Right atrium auricular region (tissue), 2 donors: ENCODE measurements around the gene BCL2. TPM values are rescaled to one million over a fixed set of nuclear protein-coding genes. Genes with fewer than 3 reads are reported as not detected.
A peak's percentile ranks its signal among the peaks of the same experiment; 100 is the strongest.

ENCODE experiments used
- DNase-seq: peaks from one replicate; pipeline ENCODE4 v3.0.0-alpha.2; 2019; ENCODE audit warnings: low spot score
- H3K27ac ChIP-seq, 2 donors: fragments of 200-600 bp; sonication (generic); 1 replicate in 1 of 2; 2 replicates in 1 of 2; pipeline ENCODE4 v1.5.1; 2016 to 2019
- H3K27me3 ChIP-seq, 2 donors: fragments of 200-600 bp; sonication (generic); one replicate each; pipeline versions ENCODE4 v1.5.1 to v1.6.0; 2017 to 2019
- H3K36me3 ChIP-seq: fragments of 200-600 bp; sonication (generic); one replicate; pipeline ENCODE4 v1.5.1; 2016
- H3K4me1 ChIP-seq, 2 donors: fragments of 200-600 bp; sonication (generic); one replicate each; pipeline versions ENCODE4 v1.5.1 to v1.6.0; 2017 to 2019
- H3K4me3 ChIP-seq, 2 donors: fragments of 200-600 bp; sonication (generic); 1 replicate in 1 of 2; 2 replicates in 1 of 2; pipeline ENCODE4 v1.5.1; 2017 to 2019; ENCODE audit warnings: mild to moderate bottlenecking in 1 of 2, moderate library complexity in 1 of 2
- H3K9me3 ChIP-seq, 2 donors: fragments of 200-600 bp; sonication (generic); one replicate each; pipeline ENCODE4 v1.5.1; 2019
- total RNA-seq, 2 donors: library from RNA; depleted of rRNA; stranded (reverse); fragments of >200 nt; gene quantifications; one replicate each; pipeline ENCODE4 v1.1.0, GENCODE V29; 2016
- TF ChIP-seq, protein P1 (sequence below), 2 donors: fragments of 200-600 bp; sonication (generic); IDR thresholded peaks; one replicate each; pipeline ENCODE4 v1.5.1; 2019; ENCODE audit warnings: antibody characterized with exemption in 2 of 2

Gene BCL2
- total RNA-seq, 2 donors from 2014 or later, result 6.5 to 8.0 TPM

DNA sequence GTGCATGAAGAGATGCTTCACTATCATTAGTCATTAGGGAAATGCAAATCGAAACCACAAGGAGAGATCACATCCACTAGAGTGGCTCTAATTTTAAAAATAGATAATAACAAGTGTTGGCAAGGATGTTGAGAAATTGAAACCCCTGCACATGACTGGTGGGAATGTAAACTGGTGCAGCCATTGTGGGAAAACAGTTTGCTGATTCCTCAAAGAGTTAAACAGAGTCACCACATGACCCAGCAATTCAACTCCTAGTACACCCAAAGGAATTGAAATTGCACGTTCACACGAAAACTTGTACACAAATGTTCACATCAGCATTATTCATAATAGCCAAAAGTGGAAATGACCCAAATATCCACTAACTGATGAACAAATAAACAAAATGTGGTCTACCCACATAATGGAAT lies 179.5 kb downstream of the BCL2 start:
- no peaks in the 10 kb centered on the region for H3K9me3 ChIP-seq
- DNase-seq, result no peak
- H3K4me1 ChIP-seq, result peaks cover 0 to 29% of the 10 kb centered on the region in 2 donors
- no peak overlapping the region for H3K27ac ChIP-seq
- H3K36me3 ChIP-seq, result no peaks in the 10 kb centered on the region
- no peaks in the 10 kb centered on the region for H3K27me3 ChIP-seq
- H3K4me3 ChIP-seq, result no peak overlapping the region
- TF ChIP-seq, protein P1, sequence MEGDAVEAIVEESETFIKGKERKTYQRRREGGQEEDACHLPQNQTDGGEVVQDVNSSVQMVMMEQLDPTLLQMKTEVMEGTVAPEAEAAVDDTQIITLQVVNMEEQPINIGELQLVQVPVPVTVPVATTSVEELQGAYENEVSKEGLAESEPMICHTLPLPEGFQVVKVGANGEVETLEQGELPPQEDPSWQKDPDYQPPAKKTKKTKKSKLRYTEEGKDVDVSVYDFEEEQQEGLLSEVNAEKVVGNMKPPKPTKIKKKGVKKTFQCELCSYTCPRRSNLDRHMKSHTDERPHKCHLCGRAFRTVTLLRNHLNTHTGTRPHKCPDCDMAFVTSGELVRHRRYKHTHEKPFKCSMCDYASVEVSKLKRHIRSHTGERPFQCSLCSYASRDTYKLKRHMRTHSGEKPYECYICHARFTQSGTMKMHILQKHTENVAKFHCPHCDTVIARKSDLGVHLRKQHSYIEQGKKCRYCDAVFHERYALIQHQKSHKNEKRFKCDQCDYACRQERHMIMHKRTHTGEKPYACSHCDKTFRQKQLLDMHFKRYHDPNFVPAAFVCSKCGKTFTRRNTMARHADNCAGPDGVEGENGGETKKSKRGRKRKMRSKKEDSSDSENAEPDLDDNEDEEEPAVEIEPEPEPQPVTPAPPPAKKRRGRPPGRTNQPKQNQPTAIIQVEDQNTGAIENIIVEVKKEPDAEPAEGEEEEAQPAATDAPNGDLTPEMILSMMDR (IDR thresholded peaks at IDR 0.05), result no peak

DNA sequence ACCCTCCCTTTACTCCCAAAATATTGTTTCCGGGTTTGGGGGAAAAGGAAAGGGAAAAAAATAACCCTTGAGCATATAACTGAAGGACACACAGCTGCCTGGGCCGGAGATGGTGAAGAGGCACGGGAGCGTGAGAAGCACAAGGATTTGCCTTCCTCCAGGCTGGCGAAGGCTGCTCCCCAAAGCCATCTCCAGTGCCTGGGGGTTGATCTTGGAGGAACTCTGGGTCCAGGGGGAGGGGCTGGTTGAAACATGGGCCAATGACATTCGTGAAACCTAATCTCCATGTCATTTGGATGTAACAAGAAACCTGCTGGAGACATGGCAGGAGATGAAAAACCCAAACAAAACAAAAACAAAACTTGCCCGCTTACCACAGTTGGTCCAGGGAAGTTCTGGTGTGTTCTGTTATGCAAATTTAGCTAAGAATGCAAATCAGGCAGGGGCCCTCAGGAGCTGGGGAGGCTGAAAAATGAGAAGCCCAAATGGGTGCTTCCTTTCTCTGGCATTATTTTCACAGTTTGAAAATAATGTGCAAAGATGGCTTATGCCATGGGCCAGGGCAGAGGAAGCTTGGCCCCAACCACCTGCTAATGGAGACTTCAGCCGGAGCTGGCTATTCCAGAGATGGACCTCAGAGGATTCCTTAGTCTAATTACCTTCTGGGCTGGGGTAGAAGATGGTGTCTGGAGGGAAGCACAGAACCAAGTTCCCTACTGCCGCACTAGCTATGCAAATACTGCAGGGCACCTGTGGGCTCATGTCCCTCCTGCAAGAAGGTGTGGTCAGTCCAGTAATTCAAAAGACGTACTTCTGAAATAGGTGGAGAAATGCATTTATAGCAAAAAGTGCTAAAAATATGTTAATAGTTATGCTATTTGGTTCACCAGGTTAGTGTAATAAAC lies 180.9 kb downstream of the BCL2 start:
- Histone ChIP-seq H3K36me3 (no peaks in the 10 kb centered on the region), H3K9me3 (no peaks in the 10 kb centered on the region), H3K4me1 (peaks cover 0 to 28% of the 10 kb centered on the region in 2 donors), H3K27me3 (no peaks in the 10 kb centered on the region), H3K4me3 (peak overlapping the region in 1 of 2 donors; percentile 25), H3K27ac (no peak overlapping the region)
- DNase-seq, result no peak
- TF ChIP-seq, protein P1 (IDR thresholded peaks at IDR 0.05), result no peak

DNA sequence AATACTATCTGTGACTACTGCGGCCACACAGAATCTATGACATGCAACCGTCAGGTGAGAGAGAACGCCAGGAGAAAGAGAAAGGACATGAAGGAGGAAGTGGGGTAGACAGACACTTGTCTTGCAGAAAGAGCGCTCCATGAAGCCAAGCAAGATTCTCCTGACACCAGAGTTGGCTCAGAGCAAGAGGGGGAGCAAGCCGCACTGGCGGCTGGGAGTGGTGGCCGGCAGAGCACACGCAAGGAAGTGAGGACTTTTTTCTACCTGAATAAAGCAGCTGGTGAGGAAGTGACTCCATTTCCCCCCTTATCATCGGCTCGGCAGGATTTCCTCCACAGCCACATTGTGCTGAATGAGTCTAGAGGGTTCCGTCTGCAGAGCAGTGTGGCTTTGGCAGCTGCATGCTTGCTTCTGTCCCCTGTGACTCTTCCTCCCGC lies 181.6 kb downstream of the BCL2 start:
- H3K4me1 ChIP-seq, result peaks cover 0 to 21% of the 10 kb centered on the region in 2 donors
- TF ChIP-seq, protein P1 (IDR thresholded peaks at IDR 0.05), result no peak
- no peaks in the 10 kb centered on the region for H3K9me3 ChIP-seq
- no peak overlapping the region for H3K27ac ChIP-seq
- no peak for DNase-seq
- H3K4me3 ChIP-seq, result peak overlapping the region in 1 of 2 donors; percentile 25
- no peaks in the 10 kb centered on the region for H3K27me3 ChIP-seq
- no peaks in the 10 kb centered on the region for H3K36me3 ChIP-seq

DNA sequence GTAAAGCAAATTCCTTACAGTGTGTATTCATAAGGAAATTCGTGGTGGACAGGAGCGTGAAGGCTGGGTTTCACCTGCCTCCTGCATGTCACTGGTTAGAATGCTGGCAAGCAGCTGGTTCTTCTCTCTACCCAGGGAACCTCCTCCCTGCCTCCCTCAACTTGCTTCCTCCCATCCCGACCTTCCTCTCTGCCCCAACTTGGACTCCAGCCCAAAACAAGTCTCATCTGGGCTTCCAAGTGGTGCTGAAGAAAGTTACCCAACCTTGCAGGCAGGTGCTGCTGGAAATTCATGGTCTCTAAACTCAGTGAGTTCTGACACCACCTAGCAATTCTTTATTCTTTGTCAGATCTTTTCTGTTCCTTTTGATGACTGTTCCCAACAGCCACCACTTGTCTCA lies 184.5 kb downstream of the BCL2 start:
- Histone ChIP-seq H3K36me3 (no peaks in the 10 kb centered on the region), H3K4me3 (no peak overlapping the region), H3K4me1 (peaks cover 0 to 28% of the 10 kb centered on the region in 2 donors), H3K27ac (no peak overlapping the region), H3K9me3 (no peaks in the 10 kb centered on the region), H3K27me3 (no peaks in the 10 kb centered on the region)
- TF ChIP-seq, protein P1 (IDR thresholded peaks at IDR 0.05), result no peak
- DNase-seq, result no peak

DNA sequence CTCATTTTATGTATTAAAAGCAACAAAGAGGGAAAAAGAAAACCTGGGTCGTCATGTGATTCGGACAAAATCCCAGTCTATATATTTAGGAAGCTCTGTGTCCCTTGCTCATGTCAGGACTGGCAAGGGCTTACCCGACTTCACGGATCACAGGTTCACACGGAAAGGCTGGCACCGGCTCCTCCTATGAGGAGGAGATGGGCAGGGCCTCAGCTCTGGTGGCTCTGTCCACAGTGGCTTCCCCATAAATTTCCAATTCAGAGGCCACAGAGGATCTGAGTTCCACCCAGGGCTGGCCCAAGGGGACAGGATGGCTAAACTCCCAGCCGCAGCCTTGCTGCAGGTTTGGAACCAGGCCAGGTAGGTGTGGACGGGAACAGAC lies 186.8 kb downstream of the BCL2 start:
- H3K4me3 ChIP-seq, result no peak overlapping the region
- no peaks in the 10 kb centered on the region for H3K9me3 ChIP-seq
- no peaks in the 10 kb centered on the region for H3K27me3 ChIP-seq
- H3K36me3 ChIP-seq, result no peaks in the 10 kb centered on the region
- DNase-seq, result no peak
- H3K4me1 ChIP-seq, result peaks cover 0 to 13% of the 10 kb centered on the region in 2 donors
- TF ChIP-seq, protein P1 (IDR thresholded peaks at IDR 0.05), result no peak
- no peak overlapping the region for H3K27ac ChIP-seq
